Activated CD4-positive, alpha-beta memory T cell treated with anti-CD3 and anti-CD28 coated beads for 36 hours (primary cell): ENCODE measurements around the gene TOM1. TPM values are rescaled to one million over a fixed set of nuclear protein-coding genes. Genes with fewer than 3 reads are reported as not detected.
A peak's percentile ranks its signal among the peaks of the same experiment; 100 is the strongest.

Source experiments
- CTCF ChIA-PET: fragments of 350-600 bp; sonication (Branson Sonifier 250); formaldehyde crosslinking; loops from one replicate; lab custom pipeline; 2021; ENCODE audit warnings: antibody characterized with exemption, inconsistent platforms; lab: Charles Lee
- POLR2A ChIA-PET: fragments of 350-600 bp; sonication (Branson Sonifier 250); formaldehyde crosslinking; loops from one replicate; lab custom pipeline; 2021; ENCODE audit warnings: antibody characterized with exemption; lab: Charles Lee
- DNase-seq: peaks from one replicate; pipeline ENCODE4 v3.0.0-alpha.2; 2020
- H3K27ac Mint-ChIP-seq: one replicate; pipeline ENCODE4 v1.8.0; 2021; ENCODE audit warnings: mixed read lengths
- H3K27me3 Mint-ChIP-seq: one replicate; pipeline ENCODE4 v1.8.0; 2021; ENCODE audit warnings: mixed read lengths
- H3K36me3 Mint-ChIP-seq: one replicate; pipeline ENCODE4 v1.8.0; 2021; ENCODE audit warnings: mixed read lengths
- H3K4me1 Mint-ChIP-seq: one replicate; pipeline ENCODE4 v1.8.0; 2021; ENCODE audit warnings: low read depth, mixed read lengths
- H3K4me3 Mint-ChIP-seq: one replicate; pipeline ENCODE4 v1.8.0; 2021; ENCODE audit warnings: mild to moderate bottlenecking, mixed read lengths
- H3K9me3 Mint-ChIP-seq: one replicate; pipeline ENCODE4 v1.8.0; 2021; ENCODE audit warnings: mixed read lengths
- intact Hi-C: fragments of 100-400 bp; cut with micrococcal nuclease; formaldehyde crosslinking; loops from one replicate; pipeline ENCODE4 v1.15.1; 2023
- total RNA-seq, 2 experiments: library from RNA; stranded (reverse); gene quantifications; one replicate each; pipeline ENCODE4 v1.2.3, GENCODE V29; 2021

Gene TOM1
- total RNA-seq, 2 experiments from 2014 or later: 29.8 to 31.1 TPM

GRCh38 chr22:35327690-35328471 lies 28.2 kb downstream of the TOM1 start:
- Mint-ChIP-seq H3K4me3 (no peak overlapping the region), H3K9me3 (no peaks in the 10 kb centered on the region), H3K27ac (no peak overlapping the region), H3K27me3 (no peaks in the 10 kb centered on the region), H3K36me3 (peaks cover 27% of the 10 kb centered on the region), H3K4me1 (peaks cover 28% of the 10 kb centered on the region)
- no peak for DNase-seq
- intact Hi-C loops: no loop called here
- POLR2A ChIA-PET: no interaction called here
- CTCF ChIA-PET: interaction anchor here (0.9 kb wide), 1 partner anchor 25 kb away, joined by 3 read pairs; no protein-coding TSS in a partner anchor

GRCh38 chr22:35328472-35328885 lies 28.8 kb downstream of the TOM1 start:
- no peak for DNase-seq
- Mint-ChIP-seq H3K36me3 (peaks cover 24% of the 10 kb centered on the region), H3K27me3 (no peaks in the 10 kb centered on the region), H3K4me3 (no peak overlapping the region), H3K4me1 (peaks cover 29% of the 10 kb centered on the region), H3K27ac (no peak overlapping the region), H3K9me3 (no peaks in the 10 kb centered on the region)
- POLR2A ChIA-PET: no interaction called here
- CTCF ChIA-PET: interaction anchor here (0.9 kb wide), 1 partner anchor 25 kb away, joined by 3 read pairs; no protein-coding TSS in a partner anchor
- intact Hi-C loops: no loop called here

GRCh38 chr22:35329114-35329847 lies 29.6 kb downstream of the TOM1 start:
- no peak overlapping the region for H3K4me3 Mint-ChIP-seq
- peaks cover 37% of the 10 kb centered on the region for H3K4me1 Mint-ChIP-seq
- intact Hi-C loops: no loop called here
- peaks cover 25% of the 10 kb centered on the region for H3K36me3 Mint-ChIP-seq
- no peak for DNase-seq
- no peaks in the 10 kb centered on the region for H3K9me3 Mint-ChIP-seq
- H3K27ac Mint-ChIP-seq: peak overlapping the region; percentile 38
- CTCF ChIA-PET: interaction anchor here (0.6 to 1.8 kb wide), 5 partner anchors 22 to 97 kb away, joined by 3 to 5 read pairs (median 3); no protein-coding TSS in a partner anchor
- POLR2A ChIA-PET: interaction anchor here (0.6 to 1.7 kb wide), 6 partner anchors 18 to 212 kb away, joined by 3 to 6 read pairs (median 4); no protein-coding TSS in a partner anchor
- H3K27me3 Mint-ChIP-seq: no peaks in the 10 kb centered on the region

- H3K4me3 Mint-ChIP-seq: peak overlapping the region; percentile 83
- ChIA-PET POLR2A (interaction anchor here (0.6 to 1.9 kb wide), 13 partner anchors 16 to 286 kb away, joined by 3 to 10 read pairs (median 3); partner anchors contain the start of gene TOM1), CTCF (interaction anchor here (0.6 to 1.8 kb wide), 11 partner anchors 10 to 736 kb away, joined by 3 to 9 read pairs (median 3); partner anchors contain the start of gene TOM1)
- H3K36me3 Mint-ChIP-seq: peaks cover 20% of the 10 kb centered on the region
- peak; percentile 87 for DNase-seq
- H3K27me3 Mint-ChIP-seq: no peaks in the 10 kb centered on the region
- intact Hi-C loops: loop anchor here (1.0 to 2.0 kb wide), 2 partner anchors 17 to 30 kb away; no protein-coding TSS in a partner anchor
- peak overlapping the region; percentile 93 for H3K27ac Mint-ChIP-seq
- peaks cover 46% of the 10 kb centered on the region for H3K4me1 Mint-ChIP-seq
- no peaks in the 10 kb centered on the region for H3K9me3 Mint-ChIP-seq
These were observed 30.7 kb downstream of the TOM1 start for GRCh38 chr22:35330258-35330861.

GRCh38 chr22:35332278-35332677 lies 32.6 kb downstream of the TOM1 start:
- H3K9me3 Mint-ChIP-seq: no peaks in the 10 kb centered on the region
- CTCF ChIA-PET: no interaction called here
- H3K27ac Mint-ChIP-seq: no peak overlapping the region
- no peak overlapping the region for H3K4me3 Mint-ChIP-seq
- intact Hi-C loops: no loop called here
- POLR2A ChIA-PET: interaction anchor here (0.6 kb wide), 1 partner anchor 167 kb away, joined by 3 read pairs; no protein-coding TSS in a partner anchor
- peaks cover 10% of the 10 kb centered on the region for H3K36me3 Mint-ChIP-seq
- H3K4me1 Mint-ChIP-seq: peaks cover 54% of the 10 kb centered on the region
- H3K27me3 Mint-ChIP-seq: no peaks in the 10 kb centered on the region
- DNase-seq: no peak

GRCh38 chr22:35333220-35333619 lies 33.5 kb downstream of the TOM1 start:
- intact Hi-C loops: no loop called here
- H3K36me3 Mint-ChIP-seq: peaks cover 10% of the 10 kb centered on the region

GRCh38 chr22:35334004-35334403 lies 34.3 kb downstream of the TOM1 start:
- intact Hi-C loops: no loop called here
- ChIA-PET POLR2A (interaction anchor here (1.1 kb wide), 1 partner anchor 34 kb away, joined by 3 read pairs; the partner anchor contains the start of gene TOM1), CTCF (interaction anchor here (0.9 to 1.4 kb wide), 4 partner anchors 23 to 96 kb away, joined by 3 to 5 read pairs (median 4); partner anchors contain the start of gene TOM1)
- H3K9me3 Mint-ChIP-seq: no peaks in the 10 kb centered on the region
- no peak overlapping the region for H3K4me3 Mint-ChIP-seq
- peak; percentile 64 for DNase-seq
- no peaks in the 10 kb centered on the region for H3K27me3 Mint-ChIP-seq
- H3K4me1 Mint-ChIP-seq: peaks cover 47% of the 10 kb centered on the region
- H3K36me3 Mint-ChIP-seq: peaks cover 10% of the 10 kb centered on the region
- peak overlapping the region; percentile 77 for H3K27ac Mint-ChIP-seq

More at GRCh38 chr22:35333220-35333619, 33.5 kb downstream of the TOM1 start:
- H3K27ac Mint-ChIP-seq: no peak overlapping the region
- DNase-seq: no peak
- POLR2A ChIA-PET: no interaction called here
- CTCF ChIA-PET: interaction anchor here (0.9 to 1.4 kb wide), 3 partner anchors 22 to 97 kb away, joined by 3 to 5 read pairs (median 4); partner anchors contain the start of gene TOM1
- H3K27me3 Mint-ChIP-seq: no peaks in the 10 kb centered on the region
- H3K4me1 Mint-ChIP-seq: peaks cover 50% of the 10 kb centered on the region
- H3K4me3 Mint-ChIP-seq: no peak overlapping the region
- H3K9me3 Mint-ChIP-seq: no peaks in the 10 kb centered on the region

- no peak overlapping the region for H3K27ac Mint-ChIP-seq
These were observed 35.8 kb downstream of the TOM1 start for GRCh38 chr22:35335468-35335867.

GRCh38 chr22:35335936-35336781 lies 36.5 kb downstream of the TOM1 start:
- Mint-ChIP-seq H3K27me3 (no peaks in the 10 kb centered on the region), H3K9me3 (no peaks in the 10 kb centered on the region), H3K4me1 (peaks cover 30% of the 10 kb centered on the region), H3K27ac (no peak overlapping the region), H3K36me3 (peaks cover 13% of the 10 kb centered on the region), H3K4me3 (no peak overlapping the region)
- POLR2A ChIA-PET: no interaction called here
- DNase-seq: no peak
- CTCF ChIA-PET: interaction anchor here (0.8 to 1.1 kb wide), 2 partner anchors 26 to 61 kb away, joined by 3 to 5 read pairs; no protein-coding TSS in a partner anchor
- intact Hi-C loops: no loop called here

More at GRCh38 chr22:35335468-35335867, 35.8 kb downstream of the TOM1 start:
- POLR2A ChIA-PET: no interaction called here
- no peak overlapping the region for H3K4me3 Mint-ChIP-seq
- peaks cover 12% of the 10 kb centered on the region for H3K36me3 Mint-ChIP-seq
- H3K27me3 Mint-ChIP-seq: no peaks in the 10 kb centered on the region
- CTCF ChIA-PET: interaction anchor here (0.8 to 1.1 kb wide), 2 partner anchors 25 to 62 kb away, joined by 3 to 5 read pairs; no protein-coding TSS in a partner anchor
- H3K9me3 Mint-ChIP-seq: no peaks in the 10 kb centered on the region
- intact Hi-C loops: no loop called here
- no peak for DNase-seq
- peaks cover 36% of the 10 kb centered on the region for H3K4me1 Mint-ChIP-seq

- H3K9me3 Mint-ChIP-seq: no peaks in the 10 kb centered on the region
- peaks cover 13% of the 10 kb centered on the region for H3K36me3 Mint-ChIP-seq
- DNase-seq: no peak
- CTCF ChIA-PET: no interaction called here
- H3K27me3 Mint-ChIP-seq: no peaks in the 10 kb centered on the region
- no peak overlapping the region for H3K4me3 Mint-ChIP-seq
- no peak overlapping the region for H3K27ac Mint-ChIP-seq
- POLR2A ChIA-PET: no interaction called here
- H3K4me1 Mint-ChIP-seq: peaks cover 25% of the 10 kb centered on the region
- intact Hi-C loops: no loop called here
These were observed 38.2 kb downstream of the TOM1 start for GRCh38 chr22:35337932-35338331.
